Cortex of kidney (tissue), 1 donor: ENCODE data around the gene PRXL2C.
"Not testable (repeated sequence)": the region's sequence is repeated elsewhere in the genome, so short reads cannot be mapped to it uniquely, and the experiment has no call there.

ENCODE experiments used
- DNase-seq: peaks from one replicate; lab custom pipeline; 2025; lab: John Stamatoyannopoulos, UW

Gene PRXL2C

GRCh38 chr9:96649620-96650324 is 5.3 kb downstream of the PRXL2C start:
- no peak for DNase-seq

GRCh38 chr9:96646081-96646991 is 8.8 kb downstream of the PRXL2C start:
- DNase-seq, result no peak

GRCh38 chr9:96644137-96644536 is 11.0 kb downstream of the PRXL2C start:
- DNase-seq, result no peak

GRCh38 chr9:96641514-96641913 is 13.6 kb downstream of the PRXL2C start:
- DNase-seq, result no peak

- no peak for DNase-seq
These were observed 16.3 kb downstream of the PRXL2C start for GRCh38 chr9:96638606-96639364.

GRCh38 chr9:96636368-96636767 is 18.7 kb downstream of the PRXL2C start:
- no peak for DNase-seq

GRCh38 chr9:96633579-96633978 is 21.5 kb downstream of the PRXL2C start:
- not testable (repeated sequence) for DNase-seq

GRCh38 chr9:96626912-96627311 is 28.2 kb downstream of the PRXL2C start:
- DNase-seq, result no peak

- no peak for DNase-seq
These were observed 33.5 kb downstream of the PRXL2C start for GRCh38 chr9:96621618-96622017.

GRCh38 chr9:96620832-96621269 is 34.3 kb downstream of the PRXL2C start:
- DNase-seq, result no peak

GRCh38 chr9:96620181-96620514 is 35.0 kb downstream of the PRXL2C start:
- no peak for DNase-seq

GRCh38 chr9:96619491-96620180 is 35.5 kb downstream of the PRXL2C start, which contains the start of gene CDC14B:
Gene CDC14B, minus strand, starts transcription at chr9:96619843. Its CDS starts 465 bp downstream, at chr9:96619378.
- peak; percentile 36 for DNase-seq

GRCh38 chr9:96619124-96619465 is 36.0 kb downstream of the PRXL2C start:
- DNase-seq, result no peak

- no peak for DNase-seq
These were observed 36.7 kb downstream of the PRXL2C start for GRCh38 chr9:96618209-96619123.

- DNase-seq, result no peak
These were observed 37.5 kb downstream of the PRXL2C start for GRCh38 chr9:96617439-96618185.

- DNase-seq, result no peak
These were observed 38.2 kb downstream of the PRXL2C start for GRCh38 chr9:96616817-96617438.

- DNase-seq, result no peak
These were observed 39.7 kb downstream of the PRXL2C start for GRCh38 chr9:96615411-96615810.

- not testable (repeated sequence) for DNase-seq
These were observed 40.5 kb downstream of the PRXL2C start for GRCh38 chr9:96614664-96615063.

- DNase-seq, result no peak
These were observed 42.0 kb downstream of the PRXL2C start for GRCh38 chr9:96612966-96613589.
